Measurements from ENCODE around the gene PRR5L.

PRR5L gene

DNA sequence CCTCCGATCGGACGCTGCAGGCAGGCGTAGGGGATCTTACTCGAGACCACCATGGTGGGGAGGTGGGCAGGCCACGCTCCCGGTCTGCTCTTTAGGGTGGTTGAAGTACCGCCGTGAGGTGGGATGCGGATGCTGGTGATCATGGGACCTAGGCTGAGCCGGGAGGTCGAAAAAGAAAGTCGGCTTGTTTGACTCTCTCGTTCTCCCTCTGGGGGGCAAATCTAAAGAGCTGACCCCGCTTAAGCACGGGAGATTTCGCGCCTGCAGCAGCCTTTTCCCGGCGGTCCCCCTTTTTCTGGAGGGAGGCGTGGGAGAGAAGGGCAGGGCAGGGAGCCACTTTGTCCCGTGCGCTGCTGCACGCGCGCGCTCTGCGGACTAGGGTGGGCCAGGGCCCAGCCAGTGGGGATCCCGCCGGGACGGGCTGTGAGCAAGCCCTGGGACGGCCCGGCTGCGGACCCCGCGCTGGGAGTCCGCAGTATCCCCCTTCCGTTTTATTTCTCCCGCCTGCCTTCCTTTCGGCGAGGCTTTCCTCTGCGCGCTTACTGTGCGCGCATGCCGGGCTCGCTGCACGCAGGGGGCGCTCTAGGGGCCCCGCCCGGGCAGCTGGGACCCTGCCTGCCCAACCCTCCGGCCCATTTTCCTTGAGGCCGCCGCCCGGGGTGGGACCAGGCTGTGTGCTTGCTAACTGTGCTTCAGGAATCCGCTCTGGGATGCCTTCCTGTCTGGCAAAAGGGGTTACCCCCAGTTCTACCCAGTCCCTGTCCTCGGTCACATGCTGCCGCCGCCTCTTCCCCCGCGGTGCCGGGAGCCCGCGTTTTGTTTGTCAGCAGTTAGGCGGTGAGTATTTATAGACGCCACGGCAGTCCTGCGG is 81.0 kb downstream of the PRR5L start:
- peak; percentile 87 for DNase-seq (ENCODE audit: low read depth, low spot score)

DNA sequence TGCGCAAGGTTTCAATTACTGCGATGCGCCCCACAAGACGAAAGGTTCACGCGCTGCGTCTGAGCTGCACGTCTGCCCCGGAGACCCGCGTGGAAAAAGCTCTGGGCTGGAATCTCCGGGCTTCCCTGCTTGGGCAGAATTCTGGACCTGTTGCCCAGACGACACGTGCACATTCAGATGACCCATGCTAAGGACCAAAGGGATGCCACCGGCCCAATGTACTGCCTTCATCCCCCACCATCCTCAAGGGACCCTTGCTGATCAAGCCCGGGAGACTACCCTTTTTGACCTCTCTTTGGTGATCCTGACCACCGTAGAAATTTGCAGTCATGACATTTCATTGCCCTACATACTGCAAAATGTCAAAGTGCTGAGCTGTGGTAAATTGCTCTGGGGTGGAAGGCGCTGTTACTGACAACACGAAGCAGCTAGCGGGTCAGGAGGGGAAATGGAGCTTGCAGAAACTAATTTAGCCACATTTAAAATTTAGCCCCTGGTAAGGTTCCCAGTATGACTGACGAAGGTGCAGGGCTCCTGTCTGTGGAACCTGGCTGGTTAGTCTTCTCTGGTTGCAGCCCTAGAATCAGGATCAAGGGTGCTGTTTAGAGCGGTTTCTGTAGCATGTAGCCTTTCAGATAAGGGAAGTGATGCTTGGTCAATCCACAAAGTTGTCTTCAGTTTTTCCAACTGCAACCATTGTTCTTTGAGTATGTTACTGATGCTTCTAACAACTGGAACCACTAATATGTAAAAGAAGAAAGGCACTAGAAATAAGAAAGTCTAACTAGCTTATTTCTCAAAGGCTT is 81.9 kb downstream of the PRR5L start:
- DNase-seq (ENCODE audit: low read depth, low spot score) = no peak

- no peak for DNase-seq (ENCODE audit: low read depth, low spot score)
Measured at GRCh38 chr11:36379653-36380052, 83.6 kb downstream of the PRR5L start.

GRCh38 chr11:36380296-36381014 is 84.4 kb downstream of the PRR5L start:
- no peak for DNase-seq (ENCODE audit: low read depth, low spot score)

DNA sequence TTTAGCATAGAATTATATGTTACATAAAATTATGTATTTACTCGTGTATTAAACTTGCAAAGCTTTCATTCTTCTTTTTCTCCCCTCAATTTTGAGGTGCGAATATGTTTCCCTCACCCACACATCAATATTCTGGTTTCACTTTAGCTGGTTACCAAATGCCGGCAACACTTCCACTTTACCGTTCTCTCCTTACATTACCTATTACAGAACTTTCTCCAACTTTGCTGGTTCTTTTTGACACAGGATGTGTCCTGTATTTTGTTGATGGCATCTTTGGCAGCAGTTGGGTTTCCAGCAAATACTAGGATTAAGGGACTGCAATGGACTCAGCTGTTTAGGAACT is 84.9 kb downstream of the PRR5L start:
- no peak for DNase-seq (ENCODE audit: low read depth, low spot score)

DNA sequence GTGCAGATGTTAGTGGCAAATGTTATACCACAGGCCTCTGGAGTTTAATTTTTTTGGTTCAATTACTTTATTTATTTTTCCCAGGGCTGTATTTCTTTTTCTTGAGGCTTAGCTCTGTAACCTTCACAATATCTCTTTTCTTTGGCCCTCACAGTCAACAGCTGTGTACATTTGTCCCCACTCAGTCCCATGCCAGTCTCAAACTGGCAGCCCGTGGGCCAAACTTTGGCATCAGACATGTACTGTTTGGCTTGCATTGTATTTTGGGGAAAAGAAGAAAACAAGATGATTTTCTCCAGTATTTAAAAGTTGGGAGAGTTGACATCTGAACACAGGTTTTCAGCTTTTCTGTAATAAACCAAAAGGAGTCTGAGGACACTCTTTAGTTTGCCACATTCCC is 87.1 kb downstream of the PRR5L start:
- no peak for DNase-seq (ENCODE audit: low read depth, low spot score)

GRCh38 chr11:36385121-36385970 is 89.3 kb downstream of the PRR5L start:
- peak; percentile 39 for DNase-seq (ENCODE audit: low read depth, low spot score)

DNA sequence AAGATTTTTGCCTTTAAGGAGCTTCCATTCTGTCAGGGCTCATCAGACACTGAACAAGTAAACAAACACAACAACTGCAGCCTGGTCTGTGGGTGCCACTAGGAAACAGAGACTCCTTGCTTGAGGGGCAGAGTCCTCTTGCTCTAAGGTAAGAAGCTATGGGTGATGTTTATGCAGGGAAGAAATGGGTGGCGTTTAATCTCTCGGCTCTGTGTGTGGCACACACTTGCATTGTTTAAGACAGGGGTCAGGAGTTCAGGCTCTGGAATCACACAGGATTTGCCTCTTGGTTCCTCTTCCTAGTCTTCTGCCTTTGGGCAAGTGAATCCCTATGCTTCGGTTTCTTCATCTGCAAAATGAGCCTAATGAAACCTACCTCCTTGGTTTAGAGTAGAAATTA is 90.3 kb downstream of the PRR5L start:
- DNase-seq (ENCODE audit: low read depth, low spot score) = no peak

- no peak for DNase-seq (ENCODE audit: low read depth, low spot score)
Measured at GRCh38 chr11:36388071-36388470, 92.0 kb downstream of the PRR5L start.

GRCh38 chr11:36388951-36389350 is 92.9 kb downstream of the PRR5L start:
- DNase-seq (ENCODE audit: low read depth, low spot score) = no peak

- DNase-seq (ENCODE audit: low read depth, low spot score) = no peak
Measured at GRCh38 chr11:36389811-36390210, 93.7 kb downstream of the PRR5L start.

DNA sequence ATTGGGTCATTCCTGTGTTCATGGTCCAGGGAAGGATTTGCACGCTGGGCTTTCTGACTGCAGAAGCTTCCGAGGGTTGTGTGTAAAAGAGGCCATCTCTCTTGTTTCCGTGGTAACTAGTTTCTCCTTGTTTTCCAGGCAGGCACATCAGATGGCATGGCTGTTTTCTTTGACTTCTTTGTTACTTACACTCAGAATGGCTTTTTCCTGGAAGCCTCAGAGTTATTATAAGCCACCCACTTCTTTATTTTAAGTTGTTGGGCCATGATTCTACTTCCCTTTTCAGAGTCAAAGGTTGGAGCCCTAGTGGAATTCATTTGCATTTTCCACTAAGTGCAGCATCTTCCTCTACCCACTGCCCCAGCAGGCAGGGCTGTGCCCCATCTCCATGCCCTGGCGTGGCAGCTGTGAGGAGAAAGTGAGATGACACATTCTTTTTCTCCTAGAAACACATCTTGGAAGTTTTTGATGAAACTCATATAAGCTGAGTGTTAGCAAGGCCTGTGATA is 94.9 kb downstream of the PRR5L start:
- no peak for DNase-seq (ENCODE audit: low read depth, low spot score)

DNA sequence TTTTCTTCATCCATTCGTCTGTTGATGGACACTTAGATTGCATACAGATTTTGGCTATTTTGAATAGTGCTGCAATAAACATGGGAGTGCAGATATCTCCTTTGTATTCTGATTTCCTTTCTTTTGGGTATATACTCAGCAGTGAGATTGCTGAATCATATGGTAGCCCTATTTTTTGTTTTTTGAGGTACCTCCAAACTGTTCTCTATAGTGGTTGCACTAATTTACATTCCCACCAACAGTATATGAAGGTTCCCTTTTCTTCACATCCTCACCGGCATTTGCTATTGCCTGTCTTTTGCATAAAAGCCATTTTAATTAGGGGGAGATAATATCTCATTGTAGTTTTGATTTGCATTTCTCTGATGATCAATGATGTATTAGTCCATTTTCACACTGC is 96.1 kb downstream of the PRR5L start:
- no peak for DNase-seq (ENCODE audit: low read depth, low spot score)

DNA sequence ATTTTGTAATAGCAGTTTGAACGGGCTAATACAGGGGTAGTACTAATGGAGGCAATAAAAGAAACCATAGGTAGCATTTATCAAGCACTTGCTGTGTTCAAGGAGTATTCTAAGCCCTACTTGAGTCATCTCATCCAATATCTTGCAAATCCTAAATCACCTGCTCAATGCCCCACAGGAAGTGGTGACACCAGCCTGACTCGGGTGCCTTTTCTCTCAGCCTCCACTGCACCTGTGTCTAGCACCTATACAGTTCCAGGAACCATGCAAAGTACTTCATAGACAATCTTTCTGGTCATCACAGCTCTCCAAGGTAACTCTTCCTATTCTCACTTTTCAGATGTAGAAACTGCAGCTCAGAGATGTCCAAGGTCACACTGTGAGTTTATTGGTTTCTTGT is 98.0 kb downstream of the PRR5L start:
- no peak for DNase-seq (ENCODE audit: low read depth, low spot score)

GRCh38 chr11:36394926-36395325 is 98.8 kb downstream of the PRR5L start:
- DNase-seq (ENCODE audit: low read depth, low spot score) = no peak

DNA sequence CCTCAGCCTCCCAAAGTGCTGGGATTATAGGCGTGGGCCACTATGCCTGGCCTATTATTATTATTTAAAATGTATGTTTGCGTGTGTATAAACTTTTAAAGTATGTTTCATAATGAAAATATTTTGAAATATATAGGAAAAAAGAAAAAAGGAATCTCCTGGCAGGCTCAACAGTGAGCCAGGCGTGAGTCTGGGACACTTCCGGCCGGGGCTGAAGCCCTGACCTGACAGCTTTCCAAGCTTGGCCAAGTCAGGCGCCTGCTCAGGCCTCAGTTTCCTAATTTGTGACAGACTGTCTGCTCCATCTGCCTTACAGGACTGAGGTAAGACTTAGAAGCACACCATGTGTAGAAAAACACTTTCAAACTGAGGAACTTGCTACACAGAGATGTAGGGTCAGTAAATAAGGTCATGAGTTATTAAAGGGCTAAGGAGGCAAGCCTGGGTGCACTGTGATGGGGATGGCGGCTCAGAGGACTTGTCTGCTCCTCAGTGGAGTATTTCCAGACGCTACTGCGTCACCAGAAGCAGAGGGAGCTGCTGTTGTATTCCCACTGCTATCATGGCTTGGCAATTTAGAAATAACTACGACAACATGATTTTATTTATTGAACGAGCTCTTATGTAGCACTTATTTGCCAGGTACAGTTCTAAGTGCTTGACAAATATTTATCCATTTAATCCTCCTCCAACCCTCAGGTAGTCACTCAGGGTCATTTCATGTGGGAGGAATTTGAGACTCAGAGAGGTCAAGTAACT is 100.1 kb downstream of the PRR5L start:
- no peak for DNase-seq (ENCODE audit: low read depth, low spot score)

DNA sequence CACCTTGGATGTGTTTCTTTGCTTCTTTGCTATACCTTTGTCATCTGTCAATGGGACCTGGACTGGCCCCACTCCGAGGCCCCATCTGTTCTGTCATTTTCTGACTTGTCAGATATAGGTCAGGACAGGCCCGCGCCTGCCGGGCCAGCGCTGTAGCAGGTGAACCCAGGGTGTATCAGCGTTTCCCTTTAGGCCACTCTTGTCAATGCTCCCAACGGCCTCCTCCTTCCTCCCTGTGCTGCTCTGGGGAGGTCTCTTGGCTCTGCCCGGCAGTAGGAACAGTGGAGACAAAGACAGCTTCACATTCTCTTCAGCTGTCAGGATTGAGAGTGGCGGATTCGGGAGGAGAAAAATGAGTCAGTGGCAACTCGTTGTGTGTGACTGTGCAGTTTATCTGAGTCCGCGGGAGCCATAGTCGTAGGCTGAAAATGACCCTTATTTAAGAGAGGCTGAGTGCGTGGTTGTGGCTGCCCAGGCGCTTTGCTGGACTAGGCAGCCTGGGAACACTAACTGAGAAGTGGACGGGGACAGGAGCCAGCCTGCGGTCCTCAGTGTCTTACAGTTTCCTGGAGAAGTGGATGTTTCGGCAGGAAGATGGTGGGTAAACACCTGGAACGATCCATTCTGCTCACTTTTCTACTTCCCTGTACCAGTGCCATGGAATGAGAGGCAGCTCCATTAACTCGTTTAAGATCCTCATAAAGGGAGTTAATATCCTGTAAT is 102.3 kb downstream of the PRR5L start:
- peak; percentile 61 for DNase-seq (ENCODE audit: low read depth, low spot score)

- no peak for DNase-seq (ENCODE audit: low read depth, low spot score)
Measured at GRCh38 chr11:36399236-36399635, 103.1 kb downstream of the PRR5L start.

GRCh38 chr11:36399745-36400144 is 103.7 kb downstream of the PRR5L start:
- no peak for DNase-seq (ENCODE audit: low read depth, low spot score)
